Activated CD8-positive, alpha-beta T cell treated with anti-CD3 and anti-CD28 coated beads for 36 hours (primary cell): ENCODE measurements around the gene FAT1. TPM values are rescaled to one million over a fixed set of nuclear protein-coding genes. Genes with fewer than 3 reads are reported as not detected.

Experiments used
- ATAC-seq: fragments of 200-7000 bp; cut with Tn5 transposase; one replicate; pipeline ENCODE4 v1.10.0; 2021; ENCODE audit warnings: mild to moderate bottlenecking, moderate library complexity
- CTCF ChIA-PET: fragments of 350-600 bp; sonication (Branson Sonifier 250); formaldehyde crosslinking; loops from one replicate; lab custom pipeline; 2021; ENCODE audit warnings: antibody characterized with exemption; lab: Charles Lee
- POLR2A ChIA-PET: fragments of 350-600 bp; sonication (Branson Sonifier 250); formaldehyde crosslinking; loops from one replicate; lab custom pipeline; 2021; ENCODE audit warnings: antibody characterized with exemption; lab: Charles Lee
- DNase-seq: peaks from one replicate; pipeline ENCODE4 v3.0.0-alpha.2; 2020
- H3K27ac Mint-ChIP-seq: one replicate; pipeline ENCODE4 v1.8.0; 2021; ENCODE audit warnings: mild to moderate bottlenecking, mixed read lengths
- H3K27me3 Mint-ChIP-seq: one replicate; pipeline ENCODE4 v1.8.0; 2021; ENCODE audit warnings: mixed read lengths
- H3K36me3 Mint-ChIP-seq: one replicate; pipeline ENCODE4 v1.8.0; 2021; ENCODE audit warnings: low read depth, mixed read lengths
- H3K4me1 Mint-ChIP-seq: one replicate; pipeline ENCODE4 v1.8.0; 2021; ENCODE audit warnings: low read depth, mixed read lengths
- H3K4me3 Mint-ChIP-seq: one replicate; pipeline ENCODE4 v1.8.0; 2021; ENCODE audit warnings: mild to moderate bottlenecking, moderate library complexity, mixed read lengths
- H3K9me3 Mint-ChIP-seq: one replicate; pipeline ENCODE4 v1.8.0; 2021; ENCODE audit warnings: mixed read lengths
- CTCF ChIP-seq: fragments of 200-600 bp; IDR thresholded peaks from one replicate; pipeline ENCODE4 v1.8.0; 2022; ENCODE audit warnings: antibody characterized with exemption, mild to moderate bottlenecking
- intact Hi-C: fragments of 100-400 bp; cut with micrococcal nuclease; formaldehyde crosslinking; loops from one replicate; pipeline ENCODE4 v1.10.0; 2022
- total RNA-seq, 2 experiments: library from RNA; stranded (reverse); gene quantifications; one replicate each; pipeline ENCODE4 v1.2.3, GENCODE V29; 2021

Gene FAT1
- total RNA-seq, 2 experiments from 2014 or later: not detected

- DNase-seq (no peak), ATAC-seq (no peak)
- ChIA-PET POLR2A (no interaction called here), CTCF (no interaction called here)
- H3K9me3 Mint-ChIP-seq: peaks cover 4% of the 10 kb centered on the region
- no peak for TF ChIP-seq CTCF
- intact Hi-C loops: no loop called here
- H3K27ac Mint-ChIP-seq: no peak overlapping the region
- H3K36me3 Mint-ChIP-seq: no peaks in the 10 kb centered on the region
- no peak overlapping the region for H3K4me3 Mint-ChIP-seq
- no peaks in the 10 kb centered on the region for H3K27me3 Mint-ChIP-seq
- H3K4me1 Mint-ChIP-seq: no peaks in the 10 kb centered on the region
Observed at GRCh38 chr4:186755550-186756519, 32.2 kb upstream of the FAT1 start.

DNA sequence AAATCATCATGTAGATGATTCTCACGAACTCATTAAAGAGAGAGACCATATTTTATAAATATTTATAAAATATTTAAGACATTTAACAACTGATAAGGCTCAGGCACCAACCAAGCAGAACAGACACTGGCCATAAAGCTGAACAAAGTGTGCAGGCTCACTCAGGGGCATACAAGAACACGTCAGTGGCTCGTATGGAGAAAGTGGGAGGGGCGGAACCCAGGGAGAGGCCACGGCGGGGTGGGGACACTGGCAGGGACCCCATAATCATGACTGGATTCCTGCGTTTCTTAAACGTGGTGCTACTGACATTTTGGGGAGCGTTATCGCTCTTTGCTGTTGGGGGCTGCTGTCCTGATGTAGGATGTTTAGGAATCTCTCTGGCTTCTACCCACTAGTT lies 31.3 kb upstream of the FAT1 start:
- H3K4me3 Mint-ChIP-seq: no peak overlapping the region
- ATAC-seq (no peak), DNase-seq (no peak)
- CTCF ChIA-PET: no interaction called here
- intact Hi-C loops: no loop called here
- no peaks in the 10 kb centered on the region for H3K4me1 Mint-ChIP-seq
- no peaks in the 10 kb centered on the region for H3K27me3 Mint-ChIP-seq
- POLR2A ChIA-PET: no interaction called here
- no peaks in the 10 kb centered on the region for H3K36me3 Mint-ChIP-seq
- H3K27ac Mint-ChIP-seq: no peak overlapping the region
- TF ChIP-seq CTCF: no peak
- peaks cover 4% of the 10 kb centered on the region for H3K9me3 Mint-ChIP-seq

- Mint-ChIP-seq H3K4me3 (no peak overlapping the region), H3K27me3 (no peaks in the 10 kb centered on the region), H3K9me3 (no peaks in the 10 kb centered on the region), H3K27ac (no peak overlapping the region), H3K36me3 (no peaks in the 10 kb centered on the region), H3K4me1 (no peaks in the 10 kb centered on the region)
- ChIA-PET POLR2A (no interaction called here), CTCF (no interaction called here)
- DNase-seq (no peak), ATAC-seq (no peak)
- intact Hi-C loops: no loop called here
- no peak for TF ChIP-seq CTCF
Observed at GRCh38 chr4:186752325-186752724, 28.7 kb upstream of the FAT1 start.

DNA sequence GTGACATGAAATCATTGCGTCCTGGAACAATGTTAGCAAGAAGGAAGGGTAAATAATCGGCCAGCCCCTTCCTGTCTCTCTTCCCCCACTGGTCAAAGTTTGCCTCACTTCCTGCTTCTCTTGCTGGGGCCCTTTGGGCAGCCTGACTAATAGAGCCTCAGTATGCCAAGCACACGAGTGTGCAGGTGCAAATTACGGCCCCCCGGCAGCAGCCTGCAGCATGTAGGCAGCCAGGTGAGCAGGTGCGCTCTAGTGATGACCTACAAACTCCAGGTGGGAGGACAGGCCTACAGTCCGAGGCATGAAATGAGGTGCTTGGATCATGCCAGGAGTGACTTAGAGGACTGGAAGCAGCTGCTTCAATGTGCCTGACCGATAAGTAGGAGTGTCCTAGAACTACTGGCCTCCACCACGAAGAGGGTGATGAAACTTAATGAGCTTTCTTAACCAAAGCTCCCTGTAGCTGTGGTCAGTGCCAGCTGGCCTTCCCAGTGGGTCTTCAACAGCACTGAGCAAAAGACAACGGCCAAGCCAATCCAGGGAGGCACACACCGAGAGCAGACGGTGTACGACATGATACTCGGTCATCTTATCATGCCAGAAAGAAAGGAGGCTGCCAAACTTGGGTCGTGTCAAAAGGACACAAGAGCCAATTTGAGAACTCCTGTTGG lies 26.1 kb upstream of the FAT1 start:
- intact Hi-C loops: no loop called here
- CTCF ChIA-PET: no interaction called here
- ATAC-seq: no peak
- H3K27ac Mint-ChIP-seq: no peak overlapping the region
- TF ChIP-seq CTCF: no peak
- H3K36me3 Mint-ChIP-seq: no peaks in the 10 kb centered on the region
- POLR2A ChIA-PET: no interaction called here
- H3K4me3 Mint-ChIP-seq: no peak overlapping the region
- H3K27me3 Mint-ChIP-seq: no peaks in the 10 kb centered on the region
- DNase-seq: no peak
- H3K4me1 Mint-ChIP-seq: no peaks in the 10 kb centered on the region
- no peaks in the 10 kb centered on the region for H3K9me3 Mint-ChIP-seq

DNA sequence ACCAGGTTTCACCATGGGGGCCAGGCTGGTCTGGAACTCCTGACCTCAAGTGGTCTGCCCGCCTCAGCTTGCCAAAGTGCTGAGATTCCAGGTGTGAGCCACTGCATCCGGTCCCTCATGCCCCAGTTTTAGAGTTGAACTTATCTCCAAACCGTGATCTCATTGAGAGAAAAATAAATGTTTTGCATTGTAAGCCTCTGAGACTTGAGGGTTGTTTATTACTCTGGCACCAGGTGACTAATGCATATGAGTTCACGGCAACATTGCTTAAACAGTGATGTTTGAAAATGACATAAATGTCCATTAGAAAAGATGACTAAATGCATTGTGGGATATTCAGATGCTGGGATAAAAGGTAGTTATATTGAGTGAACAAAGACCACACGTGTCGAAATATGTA lies 22.9 kb upstream of the FAT1 start:
- Mint-ChIP-seq H3K4me1 (no peaks in the 10 kb centered on the region), H3K27ac (no peak overlapping the region), H3K9me3 (no peaks in the 10 kb centered on the region), H3K27me3 (no peaks in the 10 kb centered on the region), H3K4me3 (no peak overlapping the region), H3K36me3 (no peaks in the 10 kb centered on the region)
- CTCF ChIA-PET: no interaction called here
- no peak for TF ChIP-seq CTCF
- no peak for ATAC-seq
- POLR2A ChIA-PET: no interaction called here
- intact Hi-C loops: no loop called here
- no peak for DNase-seq
